Measurements from ENCODE around the gene TASOR.
"Not testable (repeated sequence)": the region's sequence is repeated elsewhere in the genome, so short reads cannot be mapped to it uniquely, and the experiment has no call there.

The TASOR gene

GRCh38 chr3:56683122-56683817 lies at the start of gene TASOR:
TSS of gene TASOR (minus strand) at chr3:56683265. CDS start at chr3:56683006, 259 bp downstream.
- no peak for DNase-seq

- no peak for DNase-seq
These were observed 49.0 kb upstream of the TASOR start for GRCh38 chr3:56732109-56732508.

DNA sequence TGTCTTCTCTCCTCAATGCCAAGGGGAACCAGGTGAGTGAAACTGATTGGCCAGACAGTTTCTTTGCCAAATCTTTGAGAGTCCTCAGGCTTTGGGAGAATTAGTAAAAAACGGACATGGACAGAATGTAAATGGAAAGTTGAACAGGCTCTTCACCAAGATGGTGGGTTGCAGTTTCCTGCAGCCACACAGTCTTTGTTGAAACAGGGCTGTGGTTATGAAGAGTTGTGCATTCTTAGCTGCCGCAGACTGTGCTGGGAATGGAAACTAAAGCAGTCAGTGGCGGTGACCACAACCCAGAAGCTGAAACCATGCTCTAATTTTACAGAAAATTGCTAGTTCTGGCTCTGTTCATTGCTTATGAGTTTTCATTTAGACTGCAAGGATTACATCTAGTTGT lies 42.1 kb upstream of the TASOR start:
- no peak for DNase-seq

DNA sequence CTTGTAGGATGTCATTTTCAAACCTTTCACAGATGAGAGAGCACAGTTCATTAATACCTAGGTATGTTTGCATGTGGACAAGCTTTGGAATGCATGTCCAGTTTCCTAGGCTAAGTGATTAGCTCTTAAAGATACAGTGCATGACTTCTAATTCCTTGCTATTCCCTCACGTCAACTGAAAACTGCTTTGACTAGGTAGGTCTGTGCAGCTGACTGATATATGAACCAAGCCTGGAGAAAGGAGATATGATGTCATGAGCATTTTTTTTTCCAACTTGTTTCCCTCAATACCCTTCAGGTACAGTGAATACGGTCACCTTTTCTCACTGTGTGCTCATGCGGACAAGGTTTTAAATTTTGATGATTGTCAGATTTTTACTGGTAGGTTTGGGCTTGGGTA lies 41.6 kb upstream of the TASOR start:
- DNase-seq = no peak

DNA sequence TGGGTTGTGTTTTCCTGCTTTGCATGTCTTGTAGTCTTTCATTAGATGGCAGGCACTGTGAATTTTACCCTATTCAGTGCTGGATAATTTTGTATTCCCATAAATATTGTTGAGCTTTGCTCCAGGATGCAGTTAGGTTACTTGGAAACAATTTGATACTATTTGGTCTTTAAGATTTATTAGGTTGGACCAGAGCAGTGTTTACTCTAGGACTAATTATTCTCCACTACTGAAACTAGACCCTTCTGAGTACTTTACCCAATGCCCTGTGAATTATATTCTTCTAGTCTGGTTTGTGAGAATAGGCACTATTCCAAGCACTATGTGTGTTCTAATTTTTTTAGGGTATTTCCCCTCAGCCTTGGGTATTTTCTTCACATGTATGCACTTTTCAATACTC lies 37.8 kb upstream of the TASOR start:
- DNase-seq = no peak

GRCh38 chr3:56718809-56719208 lies 35.7 kb upstream of the TASOR start:
- DNase-seq = not testable (repeated sequence)

- DNase-seq = no peak
These were observed 28.3 kb upstream of the TASOR start for GRCh38 chr3:56711344-56711743.

- not testable (repeated sequence) for DNase-seq
These were observed 24.3 kb upstream of the TASOR start for GRCh38 chr3:56707412-56707811.

DNA sequence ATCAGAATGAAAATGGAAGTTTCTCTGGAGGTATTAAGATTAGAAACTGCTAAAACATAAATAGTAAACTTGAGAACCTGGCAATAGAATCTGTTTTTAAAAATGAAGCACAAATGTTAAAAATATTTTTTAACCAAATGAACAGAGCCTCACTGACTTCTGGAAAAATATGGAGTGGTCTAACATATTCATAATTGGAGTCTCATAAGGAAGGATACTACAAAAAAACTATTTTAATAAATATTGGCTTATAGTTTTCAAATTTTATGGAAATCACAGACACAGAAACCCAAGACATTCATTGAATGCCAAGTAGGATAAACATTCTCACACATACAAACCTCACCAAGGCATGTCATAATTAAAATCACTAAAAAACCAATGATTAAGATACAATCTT lies 23.6 kb upstream of the TASOR start:
- no peak for DNase-seq

- DNase-seq = no peak
These were observed 21.6 kb upstream of the TASOR start for GRCh38 chr3:56704706-56705105.

- no peak for DNase-seq
These were observed 19.6 kb upstream of the TASOR start for GRCh38 chr3:56702490-56703315.

GRCh38 chr3:56700151-56700550 lies 17.1 kb upstream of the TASOR start:
- no peak for DNase-seq

- no peak for DNase-seq
These were observed 12.0 kb upstream of the TASOR start for GRCh38 chr3:56694867-56695683.

DNA sequence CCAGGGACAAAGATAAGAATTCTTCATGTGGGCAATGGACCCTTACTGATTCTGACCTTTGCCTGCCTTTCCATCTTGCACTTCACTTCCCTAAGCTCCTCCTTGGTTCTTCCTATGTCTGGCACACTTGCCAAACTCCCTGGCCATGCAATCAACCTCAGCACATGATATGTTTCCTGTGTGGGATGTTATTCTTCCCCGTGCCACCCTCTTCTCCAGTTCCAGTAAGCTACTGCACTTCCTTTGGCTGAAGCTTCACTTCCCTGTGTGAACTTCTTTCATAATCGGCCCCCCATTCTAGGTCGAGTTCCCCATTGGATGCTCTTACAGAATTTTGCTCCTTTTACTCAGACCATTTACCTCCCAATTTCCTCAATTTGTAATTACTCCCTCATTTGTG lies 10.7 kb upstream of the TASOR start:
- DNase-seq = no peak

- DNase-seq = not testable (repeated sequence)
These were observed 9.7 kb upstream of the TASOR start for GRCh38 chr3:56692520-56693433.

- DNase-seq = not testable (repeated sequence)
These were observed 8.9 kb upstream of the TASOR start for GRCh38 chr3:56692001-56692365.

DNA sequence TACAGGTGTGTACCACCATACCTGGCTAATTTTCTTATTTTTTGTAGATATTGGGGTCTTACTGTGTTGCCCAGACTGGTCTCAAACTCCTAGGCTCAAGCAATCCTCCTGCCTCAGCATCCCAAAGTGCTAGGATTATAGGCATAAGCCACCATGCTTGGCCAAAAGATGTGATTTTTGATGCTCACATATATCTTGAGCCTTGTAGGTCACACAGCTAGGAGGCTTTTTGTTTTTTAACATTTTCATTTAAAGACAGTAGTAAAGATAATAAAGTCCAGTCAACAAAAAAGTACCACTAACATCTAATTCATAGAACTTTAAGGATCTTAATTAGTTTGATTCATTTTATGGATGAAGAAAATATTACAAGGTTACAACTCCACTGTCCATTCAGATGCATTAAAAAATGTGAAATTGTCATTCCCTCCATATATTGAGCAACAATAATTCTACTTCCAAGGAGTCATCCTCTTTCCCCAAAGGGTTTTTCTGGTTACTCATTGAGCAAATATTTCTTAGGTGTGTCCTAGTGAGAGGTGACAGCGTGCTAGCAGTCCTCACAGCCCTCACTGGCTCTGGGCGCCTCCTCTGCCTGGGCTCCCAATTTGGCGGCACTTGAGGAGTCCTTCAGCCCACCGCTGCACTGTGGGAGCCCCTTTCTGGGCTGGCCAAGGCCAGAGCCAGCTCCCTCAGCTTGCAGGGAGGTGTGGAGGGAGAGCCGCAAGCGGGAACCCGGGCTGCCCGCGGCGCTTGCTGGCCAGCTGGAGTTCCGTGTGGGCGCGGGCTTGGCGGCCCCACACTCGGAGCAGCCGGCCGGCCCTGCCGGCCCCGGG lies 8.3 kb upstream of the TASOR start:
- DNase-seq = no peak

GRCh38 chr3:56689303-56689702 lies 6.2 kb upstream of the TASOR start:
- no peak for DNase-seq

DNA sequence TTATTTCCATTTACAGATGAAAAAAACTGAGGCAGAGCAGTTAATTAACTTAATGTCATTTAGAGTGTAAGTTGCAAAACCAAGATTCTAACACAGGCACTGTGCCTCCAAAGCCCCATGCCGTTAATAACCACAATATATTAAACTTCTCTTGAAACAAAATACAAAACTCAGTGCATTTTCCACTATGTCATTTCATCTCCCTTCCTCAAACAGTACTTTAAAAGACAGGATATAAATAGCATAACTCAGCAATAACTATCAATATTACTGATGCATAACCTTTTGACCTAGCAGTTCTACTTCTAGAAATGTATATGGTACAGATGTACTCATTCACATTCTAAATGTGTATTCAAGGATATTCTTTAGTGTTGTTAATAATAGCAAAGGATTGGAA lies 5.1 kb upstream of the TASOR start:
- no peak for DNase-seq

GRCh38 chr3:56684029-56684428 lies 964 bp upstream of the TASOR start:
- DNase-seq = no peak

DNA sequence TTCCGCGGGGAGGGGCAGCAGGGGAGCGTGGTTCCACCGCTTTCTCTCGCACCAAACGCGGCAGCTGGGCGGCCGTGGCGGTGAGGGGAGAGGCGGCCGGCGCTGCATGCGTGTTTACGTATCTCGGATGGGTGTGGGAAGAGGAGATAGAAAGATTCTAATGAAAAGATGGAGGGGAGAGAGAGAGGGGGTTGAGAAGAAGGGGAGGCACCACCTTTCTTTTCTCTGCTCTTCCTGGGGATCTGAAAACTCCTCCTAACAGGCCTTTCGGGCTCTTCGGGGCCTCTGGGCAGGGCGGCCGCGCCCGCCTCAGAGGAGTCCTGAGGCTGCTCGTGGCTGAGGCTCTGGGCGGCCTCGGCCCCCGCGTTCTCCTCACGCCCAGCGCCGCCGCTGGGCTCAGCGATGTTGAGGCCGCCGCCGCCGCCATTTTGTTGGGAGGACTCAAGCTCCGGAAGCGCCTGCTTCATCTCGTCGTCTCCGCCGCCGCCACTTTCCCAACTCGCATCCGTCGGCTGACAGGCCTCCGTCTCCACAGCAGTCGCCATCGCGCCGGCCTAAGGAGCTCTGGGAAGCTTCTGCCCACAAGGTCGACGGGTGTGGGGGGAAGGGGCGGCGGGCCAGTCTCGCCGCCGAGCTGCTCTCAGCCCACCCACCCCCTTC lies 473 bp downstream of the TASOR start:
- peak; percentile 11 for DNase-seq

All from NCI-H1417 treated with DMSO at 0.1 percent for 48 hours (cell line).